Hepatic stellate cell (primary cell): ENCODE data around the gene ZNF3.

Experiments used
- DNase-seq: peaks from one replicate; pipeline ENCODE4 v3.0.0; 2011; ENCODE audit warnings: low spot score

Gene ZNF3

DNA sequence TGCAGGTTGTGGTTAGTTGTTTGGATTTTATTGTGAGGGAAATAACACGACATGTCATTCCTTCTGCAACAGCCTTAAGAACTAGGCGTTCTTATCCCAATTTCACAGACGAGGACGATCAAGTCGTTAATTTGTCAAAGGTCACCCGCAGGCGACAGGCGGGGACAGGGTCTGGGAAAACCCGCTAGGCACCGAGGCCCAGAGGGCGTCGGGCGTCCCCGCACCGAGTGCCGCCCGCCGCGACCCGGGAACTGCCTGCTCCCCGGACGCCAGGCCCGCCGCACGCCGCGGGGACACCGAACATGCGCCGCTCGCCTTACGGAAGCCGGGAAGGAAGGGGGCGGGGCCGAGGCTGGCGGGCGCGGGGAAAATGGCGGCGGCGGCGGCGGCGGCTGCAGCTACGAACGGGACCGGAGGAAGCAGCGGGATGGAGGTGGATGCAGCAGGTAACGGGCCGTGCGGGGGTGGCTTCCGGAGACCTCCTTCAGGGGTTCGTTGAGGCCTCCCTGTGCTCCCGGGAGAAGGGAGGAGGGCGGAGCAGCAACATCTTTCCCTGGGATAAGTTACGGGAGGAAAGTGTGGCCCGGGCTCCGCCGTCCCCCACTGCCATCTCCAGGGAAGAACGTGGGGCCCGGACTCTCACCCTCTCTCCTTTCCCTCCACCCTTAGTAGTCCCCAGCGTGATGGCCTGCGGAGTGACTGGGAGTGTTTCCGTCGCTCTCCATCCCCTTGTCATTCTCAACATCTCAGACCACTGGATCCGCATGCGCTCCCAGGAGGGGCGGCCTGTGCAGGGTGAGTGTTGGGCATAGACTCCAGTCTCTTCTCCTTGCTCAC is 7.3 kb upstream of the ZNF3 start, which contains the start of gene COPS6:
Gene COPS6 (plus strand): TSS at position 349 of the 837 bp plus-strand sequence. CDS start 22 bp downstream, at position 371.
- DNase-seq, result peak; percentile 68

DNA sequence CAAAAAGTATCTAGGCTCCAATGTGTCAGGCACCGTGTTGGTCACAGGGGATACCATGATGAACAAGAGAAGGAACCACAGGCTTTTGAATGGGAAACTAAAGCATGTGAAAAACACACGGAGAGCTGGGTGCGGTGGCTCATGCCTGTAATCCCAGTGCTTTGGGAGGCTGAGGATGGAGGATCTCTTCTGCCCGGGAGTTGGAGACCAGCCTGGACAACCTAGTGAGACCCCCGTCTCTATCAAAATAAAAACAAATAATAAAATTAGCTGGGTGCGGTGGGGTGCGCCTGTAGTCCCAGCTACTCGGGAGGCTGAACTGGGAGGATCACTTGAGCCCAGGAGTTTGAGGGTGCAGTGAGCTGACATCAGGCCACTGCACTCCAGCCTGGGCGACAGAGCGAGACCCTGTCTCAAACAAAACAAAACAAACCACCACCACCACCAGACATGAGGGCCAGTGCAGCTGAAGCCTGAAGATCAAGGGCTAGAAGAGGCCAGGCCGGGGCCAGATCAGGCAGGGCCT is 6.6 kb upstream of the ZNF3 start:
- no peak for DNase-seq

- DNase-seq, result peak; percentile 91
These were observed 5.7 kb upstream of the ZNF3 start for GRCh38 chr7:100087055-100087750.

DNA sequence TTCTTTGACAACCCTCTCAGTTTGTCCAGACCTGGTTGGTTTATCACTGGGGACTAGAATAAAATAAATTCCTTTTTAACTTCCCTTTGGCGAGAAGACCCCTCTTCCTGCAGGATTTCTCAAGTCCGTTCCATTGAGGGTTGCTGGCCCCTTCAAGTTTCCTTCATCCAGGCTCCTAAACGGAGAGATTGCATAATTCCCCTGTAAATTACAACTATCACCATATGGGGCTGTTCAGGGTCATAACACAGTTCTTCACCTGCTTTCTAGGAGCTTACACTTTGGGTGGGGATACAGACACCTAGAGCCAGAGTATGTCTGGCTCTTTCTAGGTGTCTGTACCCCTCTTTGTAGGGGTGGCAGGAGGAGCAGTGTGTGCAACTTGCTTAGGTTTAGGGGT is 4.0 kb upstream of the ZNF3 start:
- DNase-seq, result no peak

DNA sequence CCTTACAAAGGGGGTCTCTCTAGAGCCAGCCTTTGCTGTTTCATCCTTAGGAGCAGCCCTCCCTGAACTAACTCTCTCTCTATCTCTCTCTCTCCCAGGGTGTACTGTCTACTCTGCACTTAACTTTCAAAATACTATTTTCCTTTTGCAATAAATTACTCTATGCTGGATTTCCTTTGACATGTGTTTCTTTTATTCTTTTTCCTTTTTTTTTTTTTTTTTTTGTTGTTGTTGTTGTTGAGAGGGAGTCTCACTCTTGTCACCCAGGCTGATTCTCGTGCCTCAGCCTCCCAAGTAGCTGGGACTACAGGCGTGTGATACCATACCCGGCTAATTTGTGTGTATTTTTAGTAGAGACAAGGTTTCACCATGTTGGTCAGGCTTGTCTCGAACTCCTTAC is 1.5 kb upstream of the ZNF3 start:
- no peak for DNase-seq

DNA sequence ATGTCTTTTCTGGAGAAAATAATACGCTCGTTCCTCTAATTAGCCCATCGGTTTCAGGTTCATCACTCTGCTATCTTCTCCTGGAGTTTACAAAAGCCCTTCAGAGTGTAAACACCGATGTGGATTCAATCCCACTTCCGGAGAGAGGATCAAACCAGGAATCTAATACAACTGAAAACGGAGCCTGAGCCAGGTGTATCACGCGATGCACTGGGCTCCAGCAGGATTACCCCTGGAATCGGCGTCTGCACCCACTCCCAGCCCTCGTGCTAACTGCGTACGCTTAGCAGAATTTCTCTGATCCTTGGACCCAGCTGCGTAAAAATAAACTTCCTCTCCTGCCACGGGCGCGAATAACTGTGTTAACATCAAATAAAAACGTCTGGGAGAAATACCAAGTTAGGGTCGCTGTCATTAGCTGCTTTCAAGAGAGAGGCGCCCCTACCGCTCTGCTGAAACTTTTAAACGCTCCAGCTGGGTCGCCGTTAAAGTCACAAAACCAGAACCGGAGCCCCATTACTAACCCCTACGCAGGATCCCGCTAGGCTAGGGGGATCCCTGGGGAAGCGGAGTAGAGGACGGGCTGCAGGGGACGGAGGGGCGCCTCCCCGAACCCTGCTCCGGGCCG is 502 bp downstream of the ZNF3 start:
- DNase-seq, result no peak

GRCh38 chr7:100079024-100079560 is 2.4 kb downstream of the ZNF3 start:
- no peak for DNase-seq

GRCh38 chr7:100077205-100077604 is 4.3 kb downstream of the ZNF3 start:
- DNase-seq, result no peak

- DNase-seq, result no peak
These were observed 6.1 kb downstream of the ZNF3 start for GRCh38 chr7:100075418-100075817.

- no peak for DNase-seq
These were observed 6.7 kb downstream of the ZNF3 start for GRCh38 chr7:100074841-100075240.

- no peak for DNase-seq
These were observed 9.1 kb downstream of the ZNF3 start for GRCh38 chr7:100072462-100072861.

DNA sequence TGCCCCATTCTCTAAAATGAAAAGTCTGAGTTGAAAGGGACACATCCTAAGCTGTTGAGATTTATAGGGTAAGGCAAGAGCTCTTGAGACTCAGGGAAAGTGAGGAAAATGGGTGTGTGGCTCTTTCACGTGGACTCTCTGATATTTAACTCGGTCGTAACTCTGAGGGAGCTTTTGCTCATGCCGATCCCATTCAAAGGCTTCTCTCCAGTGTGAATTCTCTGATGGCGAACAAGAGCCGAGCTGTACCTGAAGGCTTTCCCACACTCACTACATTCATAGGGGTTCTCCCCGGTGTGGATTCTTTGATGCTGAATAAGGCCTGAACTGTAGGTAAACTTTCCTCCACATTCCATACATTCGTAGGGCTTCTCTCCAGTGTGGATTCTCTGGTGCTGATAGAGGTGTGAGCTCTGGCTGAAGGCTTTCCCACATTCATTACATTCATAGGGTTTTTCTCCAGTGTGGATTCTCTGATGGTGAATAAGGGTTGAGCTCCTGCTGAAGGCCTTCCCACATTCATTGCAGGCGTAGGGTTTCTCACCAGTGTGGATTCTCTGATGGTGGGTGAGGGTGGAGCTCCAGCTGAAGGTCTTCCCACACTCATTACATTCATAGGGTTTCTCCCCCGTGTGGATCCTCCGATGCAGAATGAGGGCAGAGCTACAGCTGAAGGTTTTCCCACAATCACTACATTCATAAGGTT is 10.4 kb downstream of the ZNF3 start:
- no peak for DNase-seq

GRCh38 chr7:100069991-100070390 is 11.5 kb downstream of the ZNF3 start:
- DNase-seq, result no peak

DNA sequence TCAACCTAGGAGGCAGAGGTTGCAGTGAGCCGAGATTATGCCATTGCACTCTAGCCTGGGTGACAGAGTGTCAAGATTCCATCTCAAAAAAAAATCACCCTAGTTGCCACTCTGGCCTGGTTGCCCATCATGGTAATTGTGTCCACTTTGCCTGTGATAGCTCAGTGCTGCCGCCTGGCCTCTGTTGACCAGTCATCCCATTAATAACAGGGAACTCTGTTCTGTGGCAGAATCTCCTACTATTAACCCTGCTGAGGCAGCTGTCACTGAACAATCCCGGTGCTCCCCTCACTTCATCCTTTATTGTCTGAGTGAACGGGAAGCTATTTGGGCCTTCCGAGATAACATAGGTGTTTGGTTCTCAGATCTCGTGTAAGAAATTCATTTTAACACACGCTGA is 14.6 kb downstream of the ZNF3 start:
- DNase-seq, result no peak

DNA sequence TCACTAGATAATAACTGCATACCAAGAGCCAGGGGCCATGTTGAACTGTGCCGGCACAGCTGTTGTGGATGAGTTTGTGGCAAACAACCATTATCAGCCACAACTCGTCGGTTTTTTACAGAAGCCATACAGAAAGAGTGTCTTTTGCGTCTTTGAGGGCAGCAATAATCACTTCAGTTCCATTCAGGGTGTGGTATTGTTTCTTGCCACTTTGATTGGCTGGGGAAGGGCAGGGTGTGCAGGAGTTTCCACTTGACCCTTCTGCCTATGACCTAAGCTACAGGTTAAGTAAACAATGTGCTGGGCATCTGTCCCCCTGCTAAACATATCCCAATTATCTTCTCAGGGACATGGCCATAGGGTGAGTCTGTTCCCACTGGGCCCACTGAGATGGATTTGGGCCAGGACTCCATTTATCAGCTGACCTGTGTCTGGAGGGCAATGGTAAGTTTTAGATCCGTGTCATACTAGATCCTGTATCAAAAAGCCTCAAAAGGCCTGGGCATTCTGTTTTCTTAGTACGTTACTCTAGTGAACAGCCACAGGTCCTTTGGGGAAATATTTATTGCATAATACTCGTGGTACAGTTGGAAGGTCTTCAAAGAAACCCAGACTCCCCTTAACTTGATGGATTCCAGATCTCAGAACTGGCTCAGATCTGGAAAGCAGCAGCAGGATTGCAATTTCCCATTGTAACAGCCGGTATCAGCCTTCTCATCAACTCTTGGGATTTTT is 15.9 kb downstream of the ZNF3 start:
- peak; percentile 60 for DNase-seq

DNA sequence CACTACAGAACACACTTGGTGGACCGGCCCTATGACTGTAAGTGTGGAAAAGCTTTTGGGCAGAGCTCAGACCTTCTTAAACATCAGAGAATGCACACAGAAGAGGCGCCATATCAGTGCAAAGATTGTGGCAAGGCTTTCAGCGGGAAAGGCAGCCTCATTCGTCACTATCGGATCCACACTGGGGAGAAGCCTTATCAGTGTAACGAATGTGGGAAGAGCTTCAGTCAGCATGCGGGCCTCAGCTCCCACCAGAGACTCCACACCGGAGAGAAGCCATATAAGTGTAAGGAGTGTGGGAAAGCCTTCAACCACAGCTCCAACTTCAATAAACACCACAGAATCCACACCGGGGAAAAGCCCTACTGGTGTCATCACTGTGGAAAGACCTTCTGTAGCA is 17.4 kb downstream of the ZNF3 start:
- no peak for DNase-seq

- DNase-seq, result no peak
These were observed 18.1 kb downstream of the ZNF3 start for GRCh38 chr7:100063376-100063775.

- no peak for DNase-seq
These were observed 19.9 kb downstream of the ZNF3 start for GRCh38 chr7:100061518-100062193.

GRCh38 chr7:100059251-100059739 is 22.2 kb downstream of the ZNF3 start:
- DNase-seq, result no peak

GRCh38 chr7:100057006-100057405 is 24.5 kb downstream of the ZNF3 start:
- DNase-seq, result no peak
